Adrenal gland (tissue), 12 donors: ENCODE results near the gene CAPN2. TPM values are rescaled to one million over a fixed set of nuclear protein-coding genes. Genes with fewer than 3 reads are reported as not detected.
A peak's percentile ranks its signal among the peaks of the same experiment; 100 is the strongest.
"Not testable (repeated sequence)": the region's sequence is repeated elsewhere in the genome, so short reads cannot be mapped to it uniquely, and the experiment has no call there.

Experiments used
- DNase-seq, 7 donors: peaks; one replicate each; pipeline ENCODE4 v3.0.0-alpha.2; 2019 to 2020
- H3K27ac ChIP-seq, 5 donors: fragments of 200-600 bp; sonication (generic) in 4 of 5; 1 replicate in 3 of 5; 2 replicates in 2 of 5; pipeline versions ENCODE4 v1.5.1 to v1.8.0; 2016 to 2020; ENCODE audit warnings: mild to moderate bottlenecking in 1 of 5
- H3K27me3 ChIP-seq: fragments of 200-600 bp; 2 replicates; pipeline ENCODE4 v1.8.0; 2021
- H3K36me3 ChIP-seq, 2 donors: fragments of 200-600 bp; replicated peaks in 1 of 2; 1 replicate in 1 of 2; 2 replicates in 1 of 2; pipeline versions ENCODE4 v1.5.1 to v1.8.0; 2018 to 2022
- H3K4me1 ChIP-seq, 2 donors: fragments of 200-600 bp; replicated peaks in 1 of 2; 1 replicate in 1 of 2; 2 replicates in 1 of 2; pipeline versions ENCODE4 v1.5.1 to v1.8.0; 2018 to 2021
- H3K4me3 ChIP-seq, 4 donors: fragments of 200-600 bp; sonication (generic) in 3 of 4; one replicate each; pipeline ENCODE4 v1.5.1; 2016 to 2018
- H3K9me3 ChIP-seq, 3 donors: fragments of 200-600 bp; sonication (generic) in 1 of 3; replicated peaks in 1 of 3; 1 replicate in 2 of 3; 2 replicates in 1 of 3; pipeline versions ENCODE4 v1.5.1 to v1.8.0; 2016 to 2021
- POLR2A ChIP-seq, 2 donors: fragments of 450-650 bp; IDR thresholded peaks; one replicate each; pipeline ENCODE4 v1.6.1; 2017; ENCODE audit warnings: antibody characterized with exemption in 2 of 2, mild to moderate bottlenecking in 2 of 2, moderate library complexity in 1 of 2
- WGBS, 4 donors: extraction: QIAGEN DNeasy Blood & Tissue Kit in 2 of 4; methylation state at CpG; one replicate each; pipeline versions ENCODE4 v1.1.5 to v1.1.7; 2013 to 2017; 5-methylcytosine and 5-hydroxymethylcytosine counted together
- intact Hi-C, 2 donors: fragments of 100-400 bp; cut with DNase I; formaldehyde crosslinking; loops; one replicate each; pipeline versions ENCODE4 v1.14.1 to v1.15.0; 2022 to 2023
- polyA plus RNA-seq, 3 donors: library from polyadenylated mRNA; stranded (reverse); fragments of 200-250 nt in 2 of 3; fragments of 350-450 nt in 1 of 3; fragmentation: Illumina TruSeq in 1 of 3; extraction: RNeasy Lipid Tissue Mini Kit (QIAGEN cat#74804) in 1 of 3; gene quantifications; one replicate each; pipeline ENCODE4 v1.2.3, GENCODE V29; 2013 to 2014
- total RNA-seq, 9 donors: library from RNA; depleted of rRNA in 4 of 9; stranded (reverse); fragments of >200 nt in 4 of 9; fragments of 120-200 nt in 1 of 9; fragmentation: NEBNext Ultra II Directional in 1 of 9; extraction: Animal tissue kit (Norgen Biotek cat#: 25700) in 1 of 9; gene quantifications; one replicate each; pipeline versions ENCODE4 v1.1.0 to v1.2.4, GENCODE V29; 2013 to 2023
- TF ChIP-seq, protein P1 (sequence below), 6 experiments: fragments of 450-650 bp in 4 of 6; fragments of 200-600 bp in 2 of 6; sonication (generic) in 1 of 6; IDR thresholded peaks; 1 replicate in 5 of 6; 2 replicates in 1 of 6; pipeline versions ENCODE4 v1.5.1 to v1.8.0; 2016 to 2021; ENCODE audit warnings: antibody characterized with exemption in 6 of 6, mild to moderate bottlenecking in 2 of 6, moderate library complexity in 1 of 6
- donor health status: healthy with polysubstance abuse.
- donor health status: Bipolar disorder and iron deficiency.
- donor health status: DM: yes; HTN: yes; CAD: no.
- donor health status: DM: no; HTN: no; CAD: no.
- donor health status: DM: no; HTN: no; CAD: no.
- donor health status: DM: yes; HTN: yes; CAD: no.

CAPN2 gene
- total and polyA plus RNA-seq, 12 donors: 110 to 366 (median 199) TPM

DNA sequence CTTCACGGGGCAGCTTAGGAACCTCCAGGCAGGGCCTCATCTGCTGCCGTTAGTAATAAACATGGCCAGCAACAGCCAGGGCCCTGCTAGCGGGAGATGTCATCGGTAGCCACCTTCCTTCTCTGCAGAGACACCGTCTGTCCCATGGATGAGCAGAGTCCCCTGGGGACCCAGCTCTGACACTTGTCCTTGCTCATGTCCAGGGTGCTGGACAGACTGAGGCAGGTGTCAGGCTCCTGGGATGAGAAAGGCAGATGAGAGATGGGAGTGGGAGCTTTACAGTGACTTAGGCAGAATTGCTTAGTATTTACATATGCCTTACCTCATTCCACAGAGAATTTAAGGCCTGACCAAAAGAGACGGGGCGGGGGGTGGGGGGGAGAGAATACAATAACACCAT is 25.0 kb downstream of the CAPN2 start:
- H3K4me3 ChIP-seq: no peak overlapping the region
- TF ChIP-seq POLR2A (IDR thresholded peaks at IDR 0.05): no peak
- TF ChIP-seq, protein P1, sequence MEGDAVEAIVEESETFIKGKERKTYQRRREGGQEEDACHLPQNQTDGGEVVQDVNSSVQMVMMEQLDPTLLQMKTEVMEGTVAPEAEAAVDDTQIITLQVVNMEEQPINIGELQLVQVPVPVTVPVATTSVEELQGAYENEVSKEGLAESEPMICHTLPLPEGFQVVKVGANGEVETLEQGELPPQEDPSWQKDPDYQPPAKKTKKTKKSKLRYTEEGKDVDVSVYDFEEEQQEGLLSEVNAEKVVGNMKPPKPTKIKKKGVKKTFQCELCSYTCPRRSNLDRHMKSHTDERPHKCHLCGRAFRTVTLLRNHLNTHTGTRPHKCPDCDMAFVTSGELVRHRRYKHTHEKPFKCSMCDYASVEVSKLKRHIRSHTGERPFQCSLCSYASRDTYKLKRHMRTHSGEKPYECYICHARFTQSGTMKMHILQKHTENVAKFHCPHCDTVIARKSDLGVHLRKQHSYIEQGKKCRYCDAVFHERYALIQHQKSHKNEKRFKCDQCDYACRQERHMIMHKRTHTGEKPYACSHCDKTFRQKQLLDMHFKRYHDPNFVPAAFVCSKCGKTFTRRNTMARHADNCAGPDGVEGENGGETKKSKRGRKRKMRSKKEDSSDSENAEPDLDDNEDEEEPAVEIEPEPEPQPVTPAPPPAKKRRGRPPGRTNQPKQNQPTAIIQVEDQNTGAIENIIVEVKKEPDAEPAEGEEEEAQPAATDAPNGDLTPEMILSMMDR (IDR thresholded peaks at IDR 0.05): no peak
- no peak for DNase-seq
- no peaks in the 10 kb centered on the region for H3K9me3 ChIP-seq
- no peak overlapping the region for H3K27ac ChIP-seq
- intact Hi-C loops: no loop called here
- H3K4me1 ChIP-seq: peaks cover 30 to 43% of the 10 kb centered on the region in 2 donors
- peaks cover 0 to 4% of the 10 kb centered on the region in 2 donors for H3K36me3 ChIP-seq
- WGBS, 4 donors: 35 to 78% (median 73%) methylated on average over 2 to 7 of the region's 7 CpGs
- no peaks in the 10 kb centered on the region for H3K27me3 ChIP-seq

DNA sequence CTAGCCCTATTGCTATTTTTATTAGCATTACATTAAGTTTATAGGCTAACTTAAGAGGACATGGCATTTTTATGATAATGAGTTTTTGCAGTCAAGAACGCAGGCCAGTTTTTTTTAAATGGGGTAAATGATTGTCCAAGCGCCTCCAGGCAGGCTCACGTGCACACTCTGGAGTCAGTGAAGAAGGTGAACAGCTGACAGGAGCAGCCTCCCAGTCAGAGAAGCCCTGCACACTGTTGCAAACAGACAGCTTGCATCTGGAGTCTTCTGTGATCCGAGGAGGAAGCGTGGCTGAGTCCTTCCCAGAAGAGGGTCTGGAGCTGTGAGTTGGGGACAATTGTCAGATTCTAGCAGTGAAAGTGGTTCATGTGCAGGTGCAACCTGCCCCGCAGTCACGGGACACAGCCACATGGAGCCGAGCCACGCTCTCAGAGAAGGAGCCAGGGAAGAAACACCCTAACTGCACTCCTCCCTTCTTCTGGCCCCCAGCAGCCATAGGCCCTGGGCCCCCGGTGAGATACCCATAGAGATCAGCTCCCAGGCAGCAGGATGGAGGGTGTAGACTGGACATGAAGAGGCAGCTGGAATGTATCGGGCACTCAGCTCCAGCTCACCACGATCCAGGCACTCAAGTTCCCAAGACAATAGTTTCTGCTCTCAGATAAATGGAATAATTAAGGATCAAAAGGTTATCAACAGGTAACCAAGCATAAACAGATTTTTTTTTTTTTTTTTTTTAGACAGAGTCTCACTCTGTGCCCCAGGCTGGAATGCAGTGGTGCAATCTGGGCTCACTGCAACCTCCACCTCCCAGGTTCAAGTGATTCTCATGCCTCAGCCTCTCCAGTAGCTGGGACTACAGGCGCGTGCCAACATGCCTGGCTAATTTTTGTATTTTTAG is 26.4 kb downstream of the CAPN2 start:
- TF ChIP-seq, protein P1 (IDR thresholded peaks at IDR 0.05): no peak
- TF ChIP-seq POLR2A (IDR thresholded peaks at IDR 0.05): no peak
- DNase-seq: no peak
- H3K4me1 ChIP-seq: peaks cover 18 to 37% of the 10 kb centered on the region in 2 donors
- intact Hi-C loops: no loop called here
- H3K9me3 ChIP-seq: no peaks in the 10 kb centered on the region
- peaks cover 0 to 4% of the 10 kb centered on the region in 2 donors for H3K36me3 ChIP-seq
- 82 to 92% (median 90%) methylated on average over 12 to 14 of the region's 14 CpGs for WGBS, 4 donors
- no peak overlapping the region for H3K27ac ChIP-seq
- H3K27me3 ChIP-seq: no peaks in the 10 kb centered on the region
- H3K4me3 ChIP-seq: no peak overlapping the region

DNA sequence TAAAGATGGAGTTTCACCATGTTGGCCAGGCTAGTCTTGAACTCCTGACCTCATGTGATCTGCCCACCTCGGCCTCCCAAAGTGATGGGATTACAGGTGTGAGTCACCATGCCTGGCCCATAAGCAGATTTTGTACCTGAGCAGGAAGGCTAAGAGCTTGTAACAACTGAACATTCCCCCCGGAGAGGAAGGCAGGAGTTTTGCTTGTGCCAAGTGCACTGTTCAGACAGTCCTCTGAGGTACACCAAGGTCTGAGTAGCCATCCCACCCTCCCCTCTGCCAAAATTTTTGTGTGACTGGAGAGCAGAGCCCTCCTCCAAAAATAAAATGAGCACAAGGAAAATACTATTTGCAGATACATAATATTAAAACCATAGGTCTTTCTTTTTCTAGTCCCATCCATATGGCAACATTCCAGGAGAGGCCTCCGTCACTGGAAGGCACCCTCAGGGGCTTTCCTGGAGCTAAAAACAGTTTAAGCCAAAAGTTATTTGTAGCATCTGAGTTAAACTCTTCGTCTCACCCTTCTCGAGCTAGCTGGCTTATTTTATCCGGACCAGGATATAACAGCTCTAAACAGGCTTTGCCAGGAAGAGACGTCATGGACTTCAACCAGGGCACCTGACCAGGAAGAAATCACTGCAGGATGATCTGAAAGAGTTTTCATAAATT is 27.2 kb downstream of the CAPN2 start:
- Histone ChIP-seq H3K27ac (peak overlapping the region in 1 of 5 donors; percentile 21), H3K9me3 (no peaks in the 10 kb centered on the region), H3K36me3 (peaks cover 0 to 12% of the 10 kb centered on the region in 2 donors), H3K4me1 (peaks cover 10 to 29% of the 10 kb centered on the region in 2 donors), H3K4me3 (no peak overlapping the region), H3K27me3 (no peaks in the 10 kb centered on the region)
- no peak for DNase-seq
- no peak for TF ChIP-seq POLR2A (IDR thresholded peaks at IDR 0.05)
- TF ChIP-seq, protein P1 (IDR thresholded peaks at IDR 0.05): no peak
- intact Hi-C loops: no loop called here
- 63 to 76% (median 69%) methylated on average over 7 of the region's 7 CpGs for WGBS, 4 donors

DNA sequence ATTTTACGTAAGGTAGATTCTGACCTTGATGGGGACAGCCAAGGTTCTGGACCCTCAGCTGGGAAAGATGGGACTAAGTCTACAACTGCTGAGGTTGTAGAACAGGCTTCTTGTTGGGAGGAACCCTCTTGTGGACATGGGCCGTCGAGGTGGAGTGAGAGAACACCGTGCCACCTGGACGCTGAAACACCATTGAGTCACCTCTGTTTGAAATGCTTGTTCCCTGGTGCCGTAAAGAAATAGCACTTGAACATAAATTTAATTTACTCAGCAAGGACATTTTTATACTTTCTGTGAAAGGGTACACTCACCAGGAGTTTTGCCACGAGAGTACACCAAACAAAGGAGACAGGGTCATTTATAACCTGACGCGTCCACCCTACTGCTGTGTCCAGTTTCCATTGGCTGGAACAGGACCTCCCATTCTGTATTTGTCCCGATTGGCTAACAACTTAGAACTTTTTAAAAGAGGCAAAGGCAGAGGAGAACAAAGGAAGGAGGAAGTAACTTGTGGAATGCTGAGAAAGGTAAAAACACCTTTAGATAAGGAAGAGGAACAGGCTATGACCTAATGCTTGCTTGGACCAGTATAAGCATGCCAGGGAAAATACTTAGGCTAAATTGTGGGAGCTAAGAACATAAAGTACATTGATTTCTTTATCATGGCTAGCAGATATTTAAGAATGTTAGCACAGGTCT is 27.8 kb downstream of the CAPN2 start:
- peaks cover 0 to 17% of the 10 kb centered on the region in 2 donors for H3K36me3 ChIP-seq
- intact Hi-C loops, H3K4me3 ChIP-seq, H3K27me3 ChIP-seq, H3K27ac ChIP-seq, DNase-seq, H3K9me3 ChIP-seq: not testable (repeated sequence)
- H3K4me1 ChIP-seq: peaks cover 6 to 25% of the 10 kb centered on the region in 2 donors
- WGBS, 4 donors: 75 to 87% (median 83%) methylated on average over 10 of the region's 10 CpGs
